Panc1 (cell line): ENCODE measurements around the gene EDRF1. TPM values are rescaled to one million over a fixed set of nuclear protein-coding genes. Genes with fewer than 3 reads are reported as not detected.

Experiments used
- ATAC-seq: fragments of 200-7000 bp; cut with Tn5 transposase; 2 replicates; pipeline ENCODE4 v1.9.1; 2020; ENCODE audit warnings: mild to moderate bottlenecking, moderate library complexity
- BruUV-seq: library from RNA; stranded (reverse); fragments of 400-500 nt; replicated peaks from 2 replicates; lab custom pipeline; 2021; lab: Mats Ljungman, UMichigan
- CTCF ChIA-PET: fragments of 300-600 bp; sonication (Branson Sonifier 250); formaldehyde crosslinking; loops from one replicate; lab custom pipeline; 2022; ENCODE audit warnings: antibody characterized with exemption; lab: Charles Lee
- POLR2A ChIA-PET: fragments of 300-600 bp; sonication (Branson Sonifier 250); formaldehyde crosslinking; loops from one replicate; lab custom pipeline; 2022; ENCODE audit warnings: antibody characterized with exemption; lab: Charles Lee
- DNase-seq: peaks from one replicate; pipeline ENCODE4 v3.0.0-alpha.2; 2010; ENCODE audit warnings: low read depth, low spot score
- H3K27ac ChIP-seq: 2 replicates; pipeline ENCODE4 v1.5.1; 2011; ENCODE audit warnings: mild to moderate bottlenecking, low read length, inconsistent platforms
- H3K27me3 ChIP-seq: fragments of 200-500 bp; sonication (Bioruptor generic); 2 replicates; pipeline ENCODE4 v1.6.0; 2014; ENCODE audit warnings: low read length, inconsistent platforms; ENCODE audit not compliant: control insufficient read depth, insufficient read depth
- H3K36me3 ChIP-seq: fragments of 200-500 bp; sonication (Bioruptor generic); 2 replicates; pipeline ENCODE4 v1.5.1; 2014; ENCODE audit warnings: inconsistent platforms, mild to moderate bottlenecking, low read length, moderate library complexity; ENCODE audit not compliant: control insufficient read depth, insufficient read depth
- H3K4me1 ChIP-seq: 2 replicates; pipeline ENCODE4 v1.5.1; 2011; ENCODE audit warnings: inconsistent platforms, mild to moderate bottlenecking, low read length, moderate library complexity; ENCODE audit not compliant: control insufficient read depth, insufficient read depth
- H3K4me3 ChIP-seq, 2 experiments: 2 replicates each; pipeline ENCODE4 v1.5.1; 2011 to 2012; ENCODE audit warnings: low read depth in 2 of 2, low read length in 2 of 2, mild to moderate bottlenecking in 2 of 2, inconsistent platforms in 1 of 2, moderate library complexity in 1 of 2
- H3K9me3 ChIP-seq: fragments of 200-500 bp; sonication (Bioruptor generic); 2 replicates; pipeline ENCODE4 v1.5.1; 2014; ENCODE audit warnings: low read depth, mild to moderate bottlenecking, inconsistent platforms, low read length, moderate library complexity; ENCODE audit not compliant: control insufficient read depth, insufficient read depth
- POLR2AphosphoS5 ChIP-seq: IDR thresholded peaks from 2 replicates; pipeline ENCODE4 v1.6.1; 2012; ENCODE audit warnings: mild to moderate bottlenecking, low read depth, low read length, moderate library complexity
- SIN3A ChIP-seq: IDR thresholded peaks from 2 replicates; pipeline ENCODE4 v1.6.1; 2012; ENCODE audit warnings: low read depth, mild to moderate bottlenecking, low read length, moderate library complexity, borderline replicate concordance; ENCODE audit not compliant: insufficient read depth
- TCF7L2 ChIP-seq: IDR thresholded peaks from 2 replicates; pipeline ENCODE4 v1.6.1; 2011; ENCODE audit warnings: mild to moderate bottlenecking, low read depth, low read length, inconsistent platforms
- in situ Hi-C: cut with HindIII; loops from 2 replicates; pipeline ENCODE4 v1.10.0; 2016; ENCODE audit warnings: low sequenced_read_pairs, low pct_unique_long_range_greater_than_20kb
- intact Hi-C: fragments of 100-400 bp; cut with micrococcal nuclease; formaldehyde crosslinking; loops from one replicate; pipeline ENCODE4 v1.10.0; 2022; ENCODE audit not compliant: unreplicated experiment
- total RNA-seq: library from RNA; stranded (reverse); gene quantifications from one replicate; pipeline ENCODE4 v1.2.1, GENCODE V29; 2021; ENCODE audit not compliant: unreplicated experiment
- TF ChIP-seq, protein P1 (sequence below), 2 experiments: IDR thresholded peaks; 2 replicates each; pipeline ENCODE4 v1.6.1; 2011 to 2012; ENCODE audit warnings: low read depth in 2 of 2, control low read depth in 1 of 2, low read length in 1 of 2, mild to moderate bottlenecking in 1 of 2, moderate library complexity in 1 of 2; ENCODE audit not compliant: insufficient read depth in 1 of 2
- TF ChIP-seq, protein P2 (sequence below): fragments of 450-650 bp; IDR thresholded peaks from 2 replicates; pipeline ENCODE4 v1.5.1; 2017; ENCODE audit warnings: mild to moderate bottlenecking

EDRF1 gene
- total RNA-seq, 1 experiment from 2014 or later = 36.3 TPM

DNA sequence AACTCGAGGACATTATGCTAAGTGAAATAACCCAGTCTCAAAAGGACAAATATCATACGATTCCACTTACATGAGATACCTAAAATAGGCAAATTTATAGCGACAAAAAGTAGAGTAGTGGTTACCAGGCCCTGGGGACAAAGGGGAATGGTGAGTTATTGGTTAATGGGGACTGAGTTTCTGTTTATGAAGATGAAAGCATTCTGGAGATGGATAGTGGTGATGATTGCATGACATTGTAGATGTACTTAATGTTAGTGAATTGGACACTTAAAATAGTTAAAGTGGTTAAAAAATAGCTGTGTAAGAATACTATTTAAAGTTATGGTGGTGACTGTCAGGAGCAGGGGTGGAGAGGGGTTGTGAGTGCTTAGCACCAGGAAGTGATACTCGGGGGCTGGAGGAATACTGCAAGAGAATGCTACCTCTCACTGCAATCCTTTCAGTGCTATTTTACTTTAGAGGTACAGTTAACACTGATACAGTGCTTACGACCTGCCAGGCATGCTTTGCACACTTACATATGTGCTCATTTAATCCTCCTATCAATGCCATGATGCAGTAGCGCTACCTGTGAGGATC is 19.9 kb upstream of the EDRF1 start:
- DNase-seq (no peak), ATAC-seq (no peak)
- intact Hi-C loops (loop anchor here (10.0 kb wide), 1 partner anchor 535 kb away; the partner anchor contains the start of gene CTBP2), in situ Hi-C loops (no loop called here)
- Histone ChIP-seq H3K4me3 (no peak overlapping the region), H3K36me3 (no peaks in the 10 kb centered on the region), H3K27me3 (no peaks in the 10 kb centered on the region), H3K9me3 (no peaks in the 10 kb centered on the region), H3K27ac (no peak overlapping the region), H3K4me1 (0 out of 2 replicates have a peak, but pooled peaks cover 7% of the 10 kb centered on the region)
- ChIA-PET CTCF (interaction anchor here (0.6 kb wide), 1 partner anchor 9 kb away, joined by 3 read pairs; no protein-coding TSS in a partner anchor), POLR2A (interaction anchor here (0.6 kb wide), 1 partner anchor 9 kb away, joined by 7 read pairs; no protein-coding TSS in a partner anchor)
- TF ChIP-seq, protein P1, sequence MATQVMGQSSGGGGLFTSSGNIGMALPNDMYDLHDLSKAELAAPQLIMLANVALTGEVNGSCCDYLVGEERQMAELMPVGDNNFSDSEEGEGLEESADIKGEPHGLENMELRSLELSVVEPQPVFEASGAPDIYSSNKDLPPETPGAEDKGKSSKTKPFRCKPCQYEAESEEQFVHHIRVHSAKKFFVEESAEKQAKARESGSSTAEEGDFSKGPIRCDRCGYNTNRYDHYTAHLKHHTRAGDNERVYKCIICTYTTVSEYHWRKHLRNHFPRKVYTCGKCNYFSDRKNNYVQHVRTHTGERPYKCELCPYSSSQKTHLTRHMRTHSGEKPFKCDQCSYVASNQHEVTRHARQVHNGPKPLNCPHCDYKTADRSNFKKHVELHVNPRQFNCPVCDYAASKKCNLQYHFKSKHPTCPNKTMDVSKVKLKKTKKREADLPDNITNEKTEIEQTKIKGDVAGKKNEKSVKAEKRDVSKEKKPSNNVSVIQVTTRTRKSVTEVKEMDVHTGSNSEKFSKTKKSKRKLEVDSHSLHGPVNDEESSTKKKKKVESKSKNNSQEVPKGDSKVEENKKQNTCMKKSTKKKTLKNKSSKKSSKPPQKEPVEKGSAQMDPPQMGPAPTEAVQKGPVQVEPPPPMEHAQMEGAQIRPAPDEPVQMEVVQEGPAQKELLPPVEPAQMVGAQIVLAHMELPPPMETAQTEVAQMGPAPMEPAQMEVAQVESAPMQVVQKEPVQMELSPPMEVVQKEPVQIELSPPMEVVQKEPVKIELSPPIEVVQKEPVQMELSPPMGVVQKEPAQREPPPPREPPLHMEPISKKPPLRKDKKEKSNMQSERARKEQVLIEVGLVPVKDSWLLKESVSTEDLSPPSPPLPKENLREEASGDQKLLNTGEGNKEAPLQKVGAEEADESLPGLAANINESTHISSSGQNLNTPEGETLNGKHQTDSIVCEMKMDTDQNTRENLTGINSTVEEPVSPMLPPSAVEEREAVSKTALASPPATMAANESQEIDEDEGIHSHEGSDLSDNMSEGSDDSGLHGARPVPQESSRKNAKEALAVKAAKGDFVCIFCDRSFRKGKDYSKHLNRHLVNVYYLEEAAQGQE (IDR thresholded peaks at IDR 0.05; ENCODE audit: insufficient read depth in 1 of 2, low read depth in 2 of 2, low read length in 1 of 2) = no peak
- no peak for TF ChIP-seq TCF7L2
- no peak for TF ChIP-seq POLR2AphosphoS5
- TF ChIP-seq SIN3A = no peak
- TF ChIP-seq, protein P2, sequence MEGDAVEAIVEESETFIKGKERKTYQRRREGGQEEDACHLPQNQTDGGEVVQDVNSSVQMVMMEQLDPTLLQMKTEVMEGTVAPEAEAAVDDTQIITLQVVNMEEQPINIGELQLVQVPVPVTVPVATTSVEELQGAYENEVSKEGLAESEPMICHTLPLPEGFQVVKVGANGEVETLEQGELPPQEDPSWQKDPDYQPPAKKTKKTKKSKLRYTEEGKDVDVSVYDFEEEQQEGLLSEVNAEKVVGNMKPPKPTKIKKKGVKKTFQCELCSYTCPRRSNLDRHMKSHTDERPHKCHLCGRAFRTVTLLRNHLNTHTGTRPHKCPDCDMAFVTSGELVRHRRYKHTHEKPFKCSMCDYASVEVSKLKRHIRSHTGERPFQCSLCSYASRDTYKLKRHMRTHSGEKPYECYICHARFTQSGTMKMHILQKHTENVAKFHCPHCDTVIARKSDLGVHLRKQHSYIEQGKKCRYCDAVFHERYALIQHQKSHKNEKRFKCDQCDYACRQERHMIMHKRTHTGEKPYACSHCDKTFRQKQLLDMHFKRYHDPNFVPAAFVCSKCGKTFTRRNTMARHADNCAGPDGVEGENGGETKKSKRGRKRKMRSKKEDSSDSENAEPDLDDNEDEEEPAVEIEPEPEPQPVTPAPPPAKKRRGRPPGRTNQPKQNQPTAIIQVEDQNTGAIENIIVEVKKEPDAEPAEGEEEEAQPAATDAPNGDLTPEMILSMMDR = no peak
- no TSS peak for BruUV-seq

DNA sequence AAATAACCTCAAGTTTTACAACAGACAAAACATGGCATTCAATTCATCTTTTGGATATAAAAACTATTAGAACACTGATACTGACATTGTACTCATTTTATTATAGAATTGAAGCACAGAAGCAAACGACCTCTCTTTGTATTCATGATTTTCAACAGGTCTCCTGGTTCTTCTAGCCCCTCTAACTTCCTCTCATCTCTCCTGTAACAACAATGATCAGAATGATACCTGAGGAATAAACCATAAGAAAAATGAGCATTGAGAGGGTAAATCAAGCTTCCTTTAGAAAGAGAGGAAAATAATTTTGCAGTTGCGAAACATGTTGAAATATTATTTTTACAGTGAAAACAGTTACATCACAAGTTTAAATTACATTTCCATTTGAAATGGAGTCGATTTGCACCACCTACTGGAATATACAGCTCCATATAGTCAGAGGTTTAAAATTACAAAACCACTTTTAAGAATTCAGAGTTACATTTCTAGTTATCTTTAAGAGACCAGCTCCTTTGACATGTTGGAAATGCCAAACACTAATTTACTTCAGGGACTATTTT is 19.1 kb upstream of the EDRF1 start:
- TF ChIP-seq SIN3A (no peak), TCF7L2 (no peak)
- TF ChIP-seq, protein P1 (IDR thresholded peaks at IDR 0.05; ENCODE audit: insufficient read depth in 1 of 2, low read depth in 2 of 2, low read length in 1 of 2) = no peak
- TF ChIP-seq, protein P2 = peak; percentile 31; the same call in 1 of the 2 replicates
- POLR2A ChIA-PET = interaction anchor here (0.6 kb wide), 1 partner anchor 8 kb away, joined by 7 read pairs; no protein-coding TSS in a partner anchor
- H3K36me3 ChIP-seq = no peaks in the 10 kb centered on the region
- H3K4me1 ChIP-seq = 0 out of 2 replicates have a peak, but pooled peaks cover 3% of the 10 kb centered on the region
- in situ Hi-C loops = no loop called here
- DNase-seq (no peak), ATAC-seq (no peak)
- CTCF ChIA-PET = interaction anchor here (0.6 to 0.7 kb wide), 2 partner anchors 8 to 13 kb away, joined by 3 read pairs; no protein-coding TSS in a partner anchor
- no TSS peak for BruUV-seq
- no peaks in the 10 kb centered on the region for H3K27me3 ChIP-seq
- no peak overlapping the region for H3K4me3 ChIP-seq
- intact Hi-C loops = loop anchor here (10.0 kb wide), 1 partner anchor 536 kb away; the partner anchor contains the start of gene CTBP2
- no peak overlapping the region for H3K27ac ChIP-seq
- H3K9me3 ChIP-seq = no peaks in the 10 kb centered on the region
